ENCODE measurements around the gene UQCRFS1. TPM values are rescaled to one million over a fixed set of nuclear protein-coding genes. Genes with fewer than 3 reads are reported as not detected.

Gene UQCRFS1
- total RNA-seq, 1 donor from 2014 or later, result 48.5 TPM

DNA sequence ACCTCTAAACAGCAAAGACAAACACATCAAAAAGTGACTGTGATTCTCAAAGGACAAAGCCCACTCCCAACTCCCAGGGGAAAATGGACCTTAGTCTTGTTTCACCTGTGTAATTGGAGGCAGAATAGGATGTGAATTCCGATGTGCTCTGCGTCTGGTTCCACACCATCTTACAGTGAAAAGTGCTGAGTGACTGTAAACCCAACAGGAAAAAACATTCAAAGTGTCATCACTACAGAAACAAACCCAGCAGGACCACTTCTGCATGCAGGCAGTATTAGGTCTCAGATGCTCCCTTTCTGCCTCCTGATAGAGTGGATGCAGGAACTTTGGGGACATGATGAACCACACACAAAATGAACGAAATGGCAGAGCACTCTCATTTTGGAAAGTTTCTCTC, 6.5 kb downstream of the UQCRFS1 start:
- Histone ChIP-seq H3K4me1 (ENCODE audit: control insufficient read depth in 3 of 3, insufficient read depth in 3 of 3, low read length in 3 of 3) (peaks cover 29 to 44% (median 33%) of the 10 kb centered on the region in 3 donors), H3K4me3 (ENCODE audit: low read length in 3 of 3) (no peak overlapping the region), H3K9me3 (ENCODE audit: control insufficient read depth in 3 of 3, low read length in 3 of 3) (no peaks in the 10 kb centered on the region), H3K9ac (ENCODE audit: low read depth in 1 of 3, low read length in 3 of 3) (no peak overlapping the region), H3K27ac (ENCODE audit: low read depth, low read length) (no peak overlapping the region), H3K27me3 (ENCODE audit: control insufficient read depth in 3 of 3, insufficient read depth in 3 of 3, low read length in 3 of 3) (no peaks in the 10 kb centered on the region), H3K36me3 (ENCODE audit: control insufficient read depth in 3 of 3, insufficient read depth in 3 of 3, low read length in 3 of 3) (peaks cover 4 to 11% (median 11%) of the 10 kb centered on the region in 3 donors)

- no peak overlapping the region for H3K4me3 ChIP-seq (ENCODE audit: low read length in 3 of 3)
- H3K27ac ChIP-seq (ENCODE audit: low read depth, low read length), result no peak overlapping the region
- peaks cover 16 to 28% (median 18%) of the 10 kb centered on the region in 3 donors for H3K4me1 ChIP-seq (ENCODE audit: control insufficient read depth in 3 of 3, insufficient read depth in 3 of 3, low read length in 3 of 3)
- peaks cover 4 to 11% (median 8%) of the 10 kb centered on the region in 3 donors for H3K36me3 ChIP-seq (ENCODE audit: control insufficient read depth in 3 of 3, insufficient read depth in 3 of 3, low read length in 3 of 3)
- H3K9me3 ChIP-seq (ENCODE audit: control insufficient read depth in 3 of 3, low read length in 3 of 3), result no peaks in the 10 kb centered on the region
- H3K9ac ChIP-seq (ENCODE audit: low read depth in 1 of 3, low read length in 3 of 3), result no peak overlapping the region
- H3K27me3 ChIP-seq (ENCODE audit: control insufficient read depth in 3 of 3, insufficient read depth in 3 of 3, low read length in 3 of 3), result no peaks in the 10 kb centered on the region
Measured at GRCh38 chr19:29202281-29202680, 10.7 kb downstream of the UQCRFS1 start.

DNA sequence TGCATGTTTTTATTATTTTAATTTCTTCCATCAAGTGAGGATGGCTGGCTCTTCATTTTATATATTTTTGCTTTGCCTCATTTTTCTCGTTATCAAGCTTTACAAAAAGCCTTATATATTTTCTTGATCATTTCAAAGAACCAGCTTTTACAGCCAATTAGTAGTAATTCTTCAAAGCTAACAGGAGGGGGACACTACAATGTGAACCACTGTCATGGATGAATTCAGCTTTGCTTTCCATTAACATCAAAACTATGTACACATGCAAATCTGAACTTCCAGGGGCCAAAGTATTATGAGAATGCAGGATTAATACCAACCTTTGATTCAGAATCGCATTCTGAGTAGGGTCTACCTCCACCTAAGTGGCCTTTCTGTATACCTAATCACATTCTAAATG, 11.1 kb downstream of the UQCRFS1 start:
- Histone ChIP-seq H3K4me1 (ENCODE audit: control insufficient read depth in 3 of 3, insufficient read depth in 3 of 3, low read length in 3 of 3) (peaks cover 14 to 26% (median 18%) of the 10 kb centered on the region in 3 donors), H3K27me3 (ENCODE audit: control insufficient read depth in 3 of 3, insufficient read depth in 3 of 3, low read length in 3 of 3) (no peaks in the 10 kb centered on the region), H3K4me3 (ENCODE audit: low read length in 3 of 3) (no peak overlapping the region), H3K9me3 (ENCODE audit: control insufficient read depth in 3 of 3, low read length in 3 of 3) (no peaks in the 10 kb centered on the region), H3K36me3 (ENCODE audit: control insufficient read depth in 3 of 3, insufficient read depth in 3 of 3, low read length in 3 of 3) (peaks cover 4 to 11% (median 7%) of the 10 kb centered on the region in 3 donors), H3K27ac (ENCODE audit: low read depth, low read length) (no peak overlapping the region), H3K9ac (ENCODE audit: low read depth in 1 of 3, low read length in 3 of 3) (no peak overlapping the region)

DNA sequence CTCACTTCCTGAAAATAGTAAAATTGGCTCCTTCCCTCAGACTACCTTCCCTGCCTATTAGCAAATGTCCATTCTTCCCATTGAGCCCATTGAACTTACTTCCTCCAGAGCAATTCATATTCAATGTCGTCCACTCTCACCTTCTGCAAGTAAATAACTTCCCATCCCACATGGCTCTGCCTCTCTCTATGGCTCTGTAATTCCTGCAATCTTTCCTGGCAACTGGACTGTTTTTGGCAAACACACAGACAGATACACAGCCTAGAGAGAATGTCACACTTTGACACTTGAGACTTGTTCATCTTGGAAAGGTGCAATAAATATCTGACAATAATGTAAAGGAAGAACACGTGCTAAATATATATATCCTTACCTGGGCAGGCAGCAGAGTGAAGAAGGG, 18.3 kb downstream of the UQCRFS1 start:
- H3K9ac ChIP-seq (ENCODE audit: low read depth in 1 of 3, low read length in 3 of 3), result no peak overlapping the region
- H3K36me3 ChIP-seq (ENCODE audit: control insufficient read depth in 3 of 3, insufficient read depth in 3 of 3, low read length in 3 of 3), result no peaks in the 10 kb centered on the region
- H3K4me3 ChIP-seq (ENCODE audit: low read length in 3 of 3), result no peak overlapping the region
- H3K4me1 ChIP-seq (ENCODE audit: control insufficient read depth in 3 of 3, insufficient read depth in 3 of 3, low read length in 3 of 3), result no peaks in the 10 kb centered on the region
- no peak overlapping the region for H3K27ac ChIP-seq (ENCODE audit: low read depth, low read length)
- H3K9me3 ChIP-seq (ENCODE audit: control insufficient read depth in 3 of 3, low read length in 3 of 3), result no peaks in the 10 kb centered on the region
- H3K27me3 ChIP-seq (ENCODE audit: control insufficient read depth in 3 of 3, insufficient read depth in 3 of 3, low read length in 3 of 3), result peaks cover 0 to 14% (median 0%) of the 10 kb centered on the region in 3 donors

- H3K4me3 ChIP-seq (ENCODE audit: low read length in 3 of 3), result no peak overlapping the region
- H3K36me3 ChIP-seq (ENCODE audit: control insufficient read depth in 3 of 3, insufficient read depth in 3 of 3, low read length in 3 of 3), result no peaks in the 10 kb centered on the region
- H3K27ac ChIP-seq (ENCODE audit: low read depth, low read length), result no peak overlapping the region
- no peak overlapping the region for H3K9ac ChIP-seq (ENCODE audit: low read depth in 1 of 3, low read length in 3 of 3)
- no peaks in the 10 kb centered on the region for H3K4me1 ChIP-seq (ENCODE audit: control insufficient read depth in 3 of 3, insufficient read depth in 3 of 3, low read length in 3 of 3)
- no peaks in the 10 kb centered on the region for H3K9me3 ChIP-seq (ENCODE audit: control insufficient read depth in 3 of 3, low read length in 3 of 3)
- peaks cover 0 to 27% (median 0%) of the 10 kb centered on the region in 3 donors for H3K27me3 ChIP-seq (ENCODE audit: control insufficient read depth in 3 of 3, insufficient read depth in 3 of 3, low read length in 3 of 3)
Measured at GRCh38 chr19:29193155-29193554, 19.8 kb downstream of the UQCRFS1 start.

- H3K27ac ChIP-seq (ENCODE audit: low read depth, low read length), result no peak overlapping the region
- H3K9ac ChIP-seq (ENCODE audit: low read depth in 1 of 3, low read length in 3 of 3), result no peak overlapping the region
- no peaks in the 10 kb centered on the region for H3K9me3 ChIP-seq (ENCODE audit: control insufficient read depth in 3 of 3, low read length in 3 of 3)
- H3K4me3 ChIP-seq (ENCODE audit: low read length in 3 of 3), result no peak overlapping the region
- H3K27me3 ChIP-seq (ENCODE audit: control insufficient read depth in 3 of 3, insufficient read depth in 3 of 3, low read length in 3 of 3), result peaks cover 0 to 36% (median 3%) of the 10 kb centered on the region in 3 donors
- H3K36me3 ChIP-seq (ENCODE audit: control insufficient read depth in 3 of 3, insufficient read depth in 3 of 3, low read length in 3 of 3), result no peaks in the 10 kb centered on the region
- H3K4me1 ChIP-seq (ENCODE audit: control insufficient read depth in 3 of 3, insufficient read depth in 3 of 3, low read length in 3 of 3), result no peaks in the 10 kb centered on the region
Measured at GRCh38 chr19:29191005-29191404, 21.9 kb downstream of the UQCRFS1 start.

DNA sequence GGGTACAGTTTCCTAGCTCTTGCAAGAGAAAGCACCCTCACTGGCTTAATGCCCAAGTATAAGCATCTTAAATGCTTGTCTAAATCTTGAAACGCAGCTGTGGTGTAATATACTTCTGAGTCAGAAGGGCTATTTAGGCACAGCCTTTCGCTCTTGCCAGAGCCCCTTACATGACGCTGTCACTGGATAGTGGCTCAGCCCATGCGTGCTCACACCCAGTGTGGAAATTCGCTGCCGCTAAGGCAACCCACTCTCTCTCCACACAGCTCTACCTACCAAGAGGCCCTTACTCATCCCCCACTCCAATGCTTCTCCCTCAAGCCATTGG, 24.0 kb downstream of the UQCRFS1 start:
- peaks cover 3 to 41% (median 5%) of the 10 kb centered on the region in 3 donors for H3K27me3 ChIP-seq (ENCODE audit: control insufficient read depth in 3 of 3, insufficient read depth in 3 of 3, low read length in 3 of 3)
- H3K9ac ChIP-seq (ENCODE audit: low read depth in 1 of 3, low read length in 3 of 3), result no peak overlapping the region
- H3K27ac ChIP-seq (ENCODE audit: low read depth, low read length), result no peak overlapping the region
- no peaks in the 10 kb centered on the region for H3K36me3 ChIP-seq (ENCODE audit: control insufficient read depth in 3 of 3, insufficient read depth in 3 of 3, low read length in 3 of 3)
- no peaks in the 10 kb centered on the region for H3K9me3 ChIP-seq (ENCODE audit: control insufficient read depth in 3 of 3, low read length in 3 of 3)
- H3K4me1 ChIP-seq (ENCODE audit: control insufficient read depth in 3 of 3, insufficient read depth in 3 of 3, low read length in 3 of 3), result no peaks in the 10 kb centered on the region
- H3K4me3 ChIP-seq (ENCODE audit: low read length in 3 of 3), result no peak overlapping the region

DNA sequence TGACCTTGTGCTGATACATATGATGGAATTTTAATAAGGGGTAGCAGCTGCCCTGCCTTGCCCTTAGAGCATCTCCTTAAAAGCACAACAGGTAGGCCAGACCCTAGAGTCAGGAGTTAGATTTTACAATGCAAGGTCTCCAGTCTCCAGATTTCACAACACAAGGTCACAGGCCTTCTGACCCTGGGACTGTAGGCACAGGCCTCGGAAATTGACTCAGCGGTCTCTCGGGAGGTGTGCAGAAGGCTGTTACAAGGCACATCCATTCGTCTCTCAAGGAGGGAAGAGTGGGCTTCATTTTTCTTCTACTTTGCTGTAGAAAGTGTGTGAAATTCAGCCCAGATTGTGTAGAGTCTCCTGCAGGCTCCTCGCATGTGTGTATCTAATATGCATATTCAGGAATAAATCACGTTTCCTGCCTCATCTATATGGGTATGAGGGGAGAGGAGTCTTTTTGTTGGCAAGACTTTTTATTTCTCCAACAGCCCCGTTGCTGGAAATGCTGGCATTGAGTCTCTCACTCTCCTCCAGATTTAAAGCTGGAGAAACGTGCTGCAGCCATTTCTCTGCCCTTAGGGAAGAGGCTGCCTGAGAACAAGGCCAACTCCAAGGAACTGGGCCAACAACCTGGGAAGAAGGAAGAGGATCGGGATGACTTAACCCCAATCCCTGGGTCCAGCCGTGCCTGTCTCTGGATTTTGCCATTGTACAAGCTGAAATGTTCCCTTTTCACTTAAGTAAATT, 24.5 kb downstream of the UQCRFS1 start:
- Histone ChIP-seq H3K36me3 (ENCODE audit: control insufficient read depth in 3 of 3, insufficient read depth in 3 of 3, low read length in 3 of 3) (no peaks in the 10 kb centered on the region), H3K9ac (ENCODE audit: low read depth in 1 of 3, low read length in 3 of 3) (no peak overlapping the region), H3K4me3 (ENCODE audit: low read length in 3 of 3) (no peak overlapping the region), H3K27ac (ENCODE audit: low read depth, low read length) (no peak overlapping the region), H3K27me3 (ENCODE audit: control insufficient read depth in 3 of 3, insufficient read depth in 3 of 3, low read length in 3 of 3) (peaks cover 3 to 41% (median 5%) of the 10 kb centered on the region in 3 donors), H3K4me1 (ENCODE audit: control insufficient read depth in 3 of 3, insufficient read depth in 3 of 3, low read length in 3 of 3) (no peaks in the 10 kb centered on the region), H3K9me3 (ENCODE audit: control insufficient read depth in 3 of 3, low read length in 3 of 3) (no peaks in the 10 kb centered on the region)

- no peak overlapping the region for H3K27ac ChIP-seq (ENCODE audit: low read depth, low read length)
- peaks cover 3 to 37% (median 5%) of the 10 kb centered on the region in 3 donors for H3K27me3 ChIP-seq (ENCODE audit: control insufficient read depth in 3 of 3, insufficient read depth in 3 of 3, low read length in 3 of 3)
- H3K4me1 ChIP-seq (ENCODE audit: control insufficient read depth in 3 of 3, insufficient read depth in 3 of 3, low read length in 3 of 3), result no peaks in the 10 kb centered on the region
- H3K9me3 ChIP-seq (ENCODE audit: control insufficient read depth in 3 of 3, low read length in 3 of 3), result no peaks in the 10 kb centered on the region
- H3K9ac ChIP-seq (ENCODE audit: low read depth in 1 of 3, low read length in 3 of 3), result no peak overlapping the region
- no peaks in the 10 kb centered on the region for H3K36me3 ChIP-seq (ENCODE audit: control insufficient read depth in 3 of 3, insufficient read depth in 3 of 3, low read length in 3 of 3)
- H3K4me3 ChIP-seq (ENCODE audit: low read length in 3 of 3), result no peak overlapping the region
Measured at GRCh38 chr19:29187676-29188075, 25.3 kb downstream of the UQCRFS1 start.

GRCh38 chr19:29185427-29185826, 27.5 kb downstream of the UQCRFS1 start:
- no peaks in the 10 kb centered on the region for H3K4me1 ChIP-seq (ENCODE audit: control insufficient read depth in 3 of 3, insufficient read depth in 3 of 3, low read length in 3 of 3)
- H3K9me3 ChIP-seq (ENCODE audit: control insufficient read depth in 3 of 3, low read length in 3 of 3), result no peaks in the 10 kb centered on the region
- no peak overlapping the region for H3K4me3 ChIP-seq (ENCODE audit: low read length in 3 of 3)
- H3K9ac ChIP-seq (ENCODE audit: low read depth in 1 of 3, low read length in 3 of 3), result no peak overlapping the region
- peaks cover 3 to 29% (median 5%) of the 10 kb centered on the region in 3 donors for H3K27me3 ChIP-seq (ENCODE audit: control insufficient read depth in 3 of 3, insufficient read depth in 3 of 3, low read length in 3 of 3)
- H3K36me3 ChIP-seq (ENCODE audit: control insufficient read depth in 3 of 3, insufficient read depth in 3 of 3, low read length in 3 of 3), result no peaks in the 10 kb centered on the region
- no peak overlapping the region for H3K27ac ChIP-seq (ENCODE audit: low read depth, low read length)

Measured in skeletal muscle tissue (tissue), 4 donors.